A549 (cell line): ENCODE results near the gene DST.

ENCODE experiments used
- CBX2 ChIP-seq: fragments of 200-600 bp; sonication (generic); IDR thresholded peaks from 2 replicates; pipeline ENCODE4 v1.6.1; 2016; ENCODE audit warnings: low read depth, mild to moderate bottlenecking, borderline replicate concordance
- MAZ ChIP-seq: fragments of 150-350 bp; IDR thresholded peaks from 2 replicates; pipeline ENCODE4 v1.6.1; 2014; ENCODE audit warnings: antibody characterized with exemption, low read depth, low read length, borderline replicate concordance
- TF ChIP-seq, protein P1 (sequence below): IDR thresholded peaks from 2 replicates; pipeline ENCODE4 v1.6.1; 2012

DNA sequence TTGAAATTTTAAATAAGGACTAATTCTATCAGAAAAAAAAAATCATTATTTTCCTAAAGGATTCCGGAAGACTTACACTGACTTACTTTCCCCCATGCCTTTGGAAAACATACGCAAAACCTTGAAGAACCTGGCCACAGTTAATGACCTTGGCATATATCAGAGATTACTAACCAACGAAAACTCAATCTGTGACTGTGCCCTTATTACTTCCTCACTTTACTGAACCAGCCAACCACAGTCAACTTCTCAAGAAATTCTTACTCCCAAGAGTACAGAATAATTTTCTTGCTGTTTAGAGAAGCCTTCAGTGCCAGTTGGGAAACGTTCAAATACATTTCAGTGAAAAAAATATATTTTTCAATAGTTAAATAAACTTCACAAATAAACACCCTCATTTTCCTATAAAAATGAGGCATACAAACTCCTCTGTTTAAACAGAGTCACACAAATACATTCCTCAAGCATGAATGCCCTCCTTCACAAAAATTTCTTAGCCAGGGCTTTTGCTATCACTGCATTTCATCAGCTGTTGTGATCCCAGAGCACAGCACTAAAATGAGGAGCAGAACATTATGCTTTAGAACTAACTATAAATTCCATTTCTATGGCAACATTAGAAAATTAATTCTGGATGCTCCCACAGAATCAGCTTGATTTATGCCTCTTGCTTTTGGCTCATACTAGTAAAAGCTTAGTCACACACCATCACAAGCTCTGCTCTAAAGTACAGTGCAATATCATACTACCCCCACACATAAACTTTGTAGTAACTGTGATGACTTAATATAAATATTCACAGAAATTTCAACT lies 117.6 kb downstream of the DST start:
- TF ChIP-seq, protein P1, sequence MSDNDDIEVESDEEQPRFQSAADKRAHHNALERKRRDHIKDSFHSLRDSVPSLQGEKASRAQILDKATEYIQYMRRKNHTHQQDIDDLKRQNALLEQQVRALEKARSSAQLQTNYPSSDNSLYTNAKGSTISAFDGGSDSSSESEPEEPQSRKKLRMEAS: no peak
- TF ChIP-seq CBX2: no peak
- TF ChIP-seq MAZ: no peak
